ENCODE data around the gene CARD19.

GRCh38 chr9:93072383-93072795 is 23.6 kb upstream of the CARD19 start:
- TF ChIP-seq, protein P1, sequence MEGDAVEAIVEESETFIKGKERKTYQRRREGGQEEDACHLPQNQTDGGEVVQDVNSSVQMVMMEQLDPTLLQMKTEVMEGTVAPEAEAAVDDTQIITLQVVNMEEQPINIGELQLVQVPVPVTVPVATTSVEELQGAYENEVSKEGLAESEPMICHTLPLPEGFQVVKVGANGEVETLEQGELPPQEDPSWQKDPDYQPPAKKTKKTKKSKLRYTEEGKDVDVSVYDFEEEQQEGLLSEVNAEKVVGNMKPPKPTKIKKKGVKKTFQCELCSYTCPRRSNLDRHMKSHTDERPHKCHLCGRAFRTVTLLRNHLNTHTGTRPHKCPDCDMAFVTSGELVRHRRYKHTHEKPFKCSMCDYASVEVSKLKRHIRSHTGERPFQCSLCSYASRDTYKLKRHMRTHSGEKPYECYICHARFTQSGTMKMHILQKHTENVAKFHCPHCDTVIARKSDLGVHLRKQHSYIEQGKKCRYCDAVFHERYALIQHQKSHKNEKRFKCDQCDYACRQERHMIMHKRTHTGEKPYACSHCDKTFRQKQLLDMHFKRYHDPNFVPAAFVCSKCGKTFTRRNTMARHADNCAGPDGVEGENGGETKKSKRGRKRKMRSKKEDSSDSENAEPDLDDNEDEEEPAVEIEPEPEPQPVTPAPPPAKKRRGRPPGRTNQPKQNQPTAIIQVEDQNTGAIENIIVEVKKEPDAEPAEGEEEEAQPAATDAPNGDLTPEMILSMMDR (IDR thresholded peaks at IDR 0.05): no peak
- no peak for TF ChIP-seq ZFX (IDR thresholded peaks at IDR 0.05; ENCODE audit: borderline replicate concordance)
